Right lobe of liver (tissue), 6 donors: ENCODE results near the gene NMB. TPM values are rescaled to one million over a fixed set of nuclear protein-coding genes. Genes with fewer than 3 reads are reported as not detected.
A peak's percentile ranks its signal among the peaks of the same experiment; 100 is the strongest.

Experiments used
- ATAC-seq, 4 donors: fragments of 200-7000 bp; cut with Tn5 transposase; one replicate each; pipeline ENCODE4 v1.9.1; 2020; ENCODE audit warnings: mild to moderate bottlenecking in 4 of 4, moderate library complexity in 4 of 4
- DNase-seq, 3 donors: peaks; one replicate each; pipeline ENCODE4 v3.0.0-alpha.2; 2020
- H3K27ac ChIP-seq, 3 donors: fragments of 200-600 bp; one replicate each; pipeline ENCODE4 v1.8.0; 2022
- H3K27me3 ChIP-seq, 2 donors: fragments of 200-600 bp; one replicate each; pipeline ENCODE4 v1.8.0; 2022
- H3K36me3 ChIP-seq, 4 donors: fragments of 200-600 bp; sonication (generic) in 1 of 4; one replicate each; pipeline versions ENCODE4 v1.5.1 to v1.8.0; 2017 to 2022; ENCODE audit warnings: control low read depth in 1 of 4
- H3K4me1 ChIP-seq, 4 donors: fragments of 200-600 bp; sonication (generic) in 1 of 4; one replicate each; pipeline versions ENCODE4 v1.5.1 to v1.8.0; 2017 to 2022; ENCODE audit warnings: control low read depth in 1 of 4
- H3K4me3 ChIP-seq, 3 donors: fragments of 200-600 bp; one replicate each; pipeline ENCODE4 v1.8.0; 2022
- H3K9me3 ChIP-seq, 4 donors: fragments of 200-600 bp; sonication (generic) in 1 of 4; one replicate each; pipeline versions ENCODE4 v1.5.1 to v1.8.0; 2017 to 2022; ENCODE audit warnings: control low read depth in 1 of 4
- CTCF ChIP-seq, 4 donors: fragments of 200-600 bp in 3 of 4; fragments of 450-650 bp in 1 of 4; IDR thresholded peaks; one replicate each; pipeline versions ENCODE4 v1.5.1 to v1.8.0; 2016 to 2022; ENCODE audit warnings: antibody characterized with exemption in 4 of 4, mild to moderate bottlenecking in 2 of 4
- POLR2A ChIP-seq: fragments of 450-650 bp; IDR thresholded peaks from one replicate; pipeline ENCODE4 v1.6.1; 2017; ENCODE audit warnings: antibody characterized with exemption, mild to moderate bottlenecking
- WGBS: methylation state at CpG from one replicate; pipeline ENCODE4 v1.1.6; 2018; ENCODE audit warnings: low coverage, low lambda C conversion rate; ENCODE audit not compliant: insufficient coverage; ENCODE audit errors: missing lambda C conversion rate; 5-methylcytosine and 5-hydroxymethylcytosine counted together
- intact Hi-C, 2 donors: fragments of 100-400 bp; cut with DNase I; formaldehyde crosslinking; loops; one replicate each; pipeline versions ENCODE4 v1.11.2 to v1.14.1; 2022
- long read RNA-seq: library from polyadenylated mRNA; unstranded; transcript quantifications from one replicate; pipeline ENCODE4 v2.0.0, GENCODE V29; 2019
- total RNA-seq, 6 experiments: library from RNA; depleted of rRNA in 2 of 6; stranded (reverse); fragments of >200 nt in 2 of 6; fragmentation: NEBNext Ultra II Directional in 3 of 6; extraction: Animal tissue kit (Norgen Biotek cat#: 25700) in 3 of 6; gene quantifications; one replicate each; pipeline versions ENCODE4 v1.1.0 to v1.2.4, GENCODE V29; 2016 to 2023
- donor health status: DM: no; HTN: yes; CAD: no.
- donor health status: DM: no; HTN: no; CAD: no.
- donor health status: DM: no; HTN: no; CAD: no.
- donor health status: DM: no; HTN: yes; CAD: no.
- donor health status: DM: no; HTN: yes; CAD: no.

The NMB gene
- total RNA-seq, result 1 to 10 TPM in 4 of 6 experiments, under 1 TPM in 2; 0.76 to 3.8 (median 1.7) TPM
- long read RNA-seq, partial matches to known transcripts, result 0 of 1 reads
- long read RNA-seq, other reads (novel, unspliced or antisense), result 0 of 1 reads

- no peak for TF ChIP-seq POLR2A
- peak; percentile 42 to 59 (median 58) for TF ChIP-seq CTCF (IDR thresholded peaks at IDR 0.05)
- Histone ChIP-seq H3K27ac (peak within 1 kb of the TSS; percentile 20 to 71 (median 51)), H3K36me3 (no peaks in the 10 kb centered on the region), H3K9me3 (no peaks in the 10 kb centered on the region), H3K27me3 (no peaks in the 10 kb centered on the region), H3K4me3 (peak within 1 kb of the TSS; percentile 32 to 59 (median 55)), H3K4me1 (peaks cover 0 to 14% (median 0%) of the 10 kb centered on the region in 4 donors)
- peak; percentile 83 to 87 (median 86) for DNase-seq
- 0% methylated on average over 16 of the region's 61 CpGs for WGBS
- intact Hi-C loops, result loop anchor here in 1 of 2 donors (10.0 kb wide), 2 partner anchors 57 to 227 kb away; partner anchors contain the start of genes SEC11A and SLC28A1
- peak; percentile 70 to 87 (median 74) for ATAC-seq
Observed at GRCh38 chr15:84658080-84658787, at the start of gene NMB. TSS of gene NMB (minus strand) at chr15:84658199. CDS start at chr15:84658152, 47 bp downstream.

- ATAC-seq, result peak; percentile 46 to 82 (median 56)
- Histone ChIP-seq H3K4me3 (no peak overlapping the region), H3K36me3 (no peaks in the 10 kb centered on the region), H3K4me1 (peaks cover 0 to 27% (median 10%) of the 10 kb centered on the region in 4 donors), H3K9me3 (no peaks in the 10 kb centered on the region), H3K27ac (peak overlapping the region in 1 of 3 donors; percentile 38), H3K27me3 (no peaks in the 10 kb centered on the region)
- 58% methylated on average over 5 of the region's 5 CpGs for WGBS
- peak in 1 of 3 donors; percentile 76 for DNase-seq
- TF ChIP-seq CTCF (IDR thresholded peaks at IDR 0.05) (no peak), POLR2A (no peak)
- intact Hi-C loops, result no loop called here
Observed at GRCh38 chr15:84703808-84704207, 45.8 kb upstream of the NMB start.

GRCh38 chr15:84702961-84703482, 45.0 kb upstream of the NMB start:
- DNase-seq, result peak in 1 of 3 donors; percentile 80
- intact Hi-C loops, result no loop called here
- peak overlapping the region in 2 of 3 donors; percentile 33 to 38 for H3K27ac ChIP-seq
- H3K4me1 ChIP-seq, result peaks cover 0 to 28% (median 12%) of the 10 kb centered on the region in 4 donors
- no peaks in the 10 kb centered on the region for H3K27me3 ChIP-seq
- no peak overlapping the region for H3K4me3 ChIP-seq
- WGBS, result 23% methylated on average over 2 of the region's 4 CpGs
- H3K9me3 ChIP-seq, result no peaks in the 10 kb centered on the region
- TF ChIP-seq CTCF (IDR thresholded peaks at IDR 0.05) (no peak), POLR2A (no peak)
- ATAC-seq, result peak; percentile 88 to 93 (median 90)
- H3K36me3 ChIP-seq, result no peaks in the 10 kb centered on the region

- Histone ChIP-seq H3K36me3 (no peaks in the 10 kb centered on the region), H3K27ac (no peak overlapping the region), H3K27me3 (no peaks in the 10 kb centered on the region), H3K4me1 (peaks cover 0 to 36% (median 19%) of the 10 kb centered on the region in 4 donors), H3K9me3 (no peaks in the 10 kb centered on the region), H3K4me3 (no peak overlapping the region)
- 87% methylated on average over 7 of the region's 8 CpGs for WGBS
- no peak for ATAC-seq
- intact Hi-C loops, result no loop called here
- no peak for DNase-seq
- TF ChIP-seq CTCF (IDR thresholded peaks at IDR 0.05) (no peak), POLR2A (no peak)
Observed at GRCh38 chr15:84699538-84700191, 41.7 kb upstream of the NMB start.
